ENCODE data around the gene WDR31. TPM values are rescaled to one million over a fixed set of nuclear protein-coding genes. Genes with fewer than 3 reads are reported as not detected.
A peak's percentile ranks its signal among the peaks of the same experiment; 100 is the strongest.

The WDR31 gene
- total and polyA plus RNA-seq, 3 donors from 2014 or later = 6.8 to 18.2 (median 10.2) TPM

GRCh38 chr9:113352411-113352810 is 12.3 kb upstream of the WDR31 start:
- intact Hi-C loops (cut with DNase I; ENCODE audit: low total_unique reads) = no loop called here
- no peak for DNase-seq
- H3K27me3 ChIP-seq = no peaks in the 10 kb centered on the region
- H3K4me1 ChIP-seq = peaks cover 13% of the 10 kb centered on the region
- H3K36me3 ChIP-seq (ENCODE audit: low read depth, missing control alignments) = no peaks in the 10 kb centered on the region
- no peaks in the 10 kb centered on the region for H3K9me3 ChIP-seq
- 81 to 83% methylated on average over 1 of the region's 1 CpG for WGBS, 2 donors
- no peak overlapping the region for H3K27ac ChIP-seq
- TF ChIP-seq POLR2A (IDR thresholded peaks at IDR 0.05) = no peak
- TF ChIP-seq CTCF (IDR thresholded peaks at IDR 0.05) = no peak
- H3K4me3 ChIP-seq = no peak overlapping the region

DNA sequence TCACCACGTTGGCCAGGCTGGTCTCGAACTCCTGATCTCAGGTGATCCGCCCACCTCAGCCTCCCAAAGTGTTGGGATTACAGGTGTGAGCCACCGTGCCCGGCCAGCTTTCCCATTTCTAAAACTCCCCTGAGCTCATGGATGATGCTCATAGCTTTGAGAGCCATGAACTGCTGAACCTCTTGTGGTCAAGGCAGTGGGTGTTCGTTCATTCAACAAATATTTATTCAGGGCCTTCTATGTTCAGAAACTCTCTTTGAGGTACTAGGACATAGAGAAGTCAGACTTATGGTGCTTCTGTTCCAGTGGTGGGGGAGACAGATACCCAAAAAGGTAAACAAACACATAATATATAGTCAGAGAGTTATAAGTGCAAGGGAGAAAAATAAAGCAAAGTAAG is 11.9 kb upstream of the WDR31 start:
- Histone ChIP-seq H3K4me3 (no peak overlapping the region), H3K27me3 (no peaks in the 10 kb centered on the region), H3K4me1 (peaks cover 13% of the 10 kb centered on the region), H3K9me3 (no peaks in the 10 kb centered on the region), H3K36me3 (ENCODE audit: low read depth, missing control alignments) (no peaks in the 10 kb centered on the region), H3K27ac (no peak overlapping the region)
- no peak for DNase-seq
- 83 to 95% methylated on average over 4 to 6 of the region's 6 CpGs for WGBS, 2 donors
- intact Hi-C loops (cut with DNase I; ENCODE audit: low total_unique reads) = no loop called here
- TF ChIP-seq CTCF (IDR thresholded peaks at IDR 0.05) (no peak), POLR2A (IDR thresholded peaks at IDR 0.05) (no peak)

- Histone ChIP-seq H3K27ac (no peak overlapping the region), H3K36me3 (ENCODE audit: low read depth, missing control alignments) (no peaks in the 10 kb centered on the region), H3K4me1 (peaks cover 13% of the 10 kb centered on the region), H3K27me3 (no peaks in the 10 kb centered on the region), H3K9me3 (no peaks in the 10 kb centered on the region), H3K4me3 (no peak overlapping the region)
- intact Hi-C loops (cut with DNase I; ENCODE audit: low total_unique reads) = no loop called here
- TF ChIP-seq POLR2A (IDR thresholded peaks at IDR 0.05) (no peak), CTCF (IDR thresholded peaks at IDR 0.05) (no peak)
- no peak for DNase-seq
- WGBS, 2 donors = 36 to 54% methylated on average over 6 of the region's 6 CpGs
Measured at GRCh38 chr9:113350937-113351336, 10.9 kb upstream of the WDR31 start.

DNA sequence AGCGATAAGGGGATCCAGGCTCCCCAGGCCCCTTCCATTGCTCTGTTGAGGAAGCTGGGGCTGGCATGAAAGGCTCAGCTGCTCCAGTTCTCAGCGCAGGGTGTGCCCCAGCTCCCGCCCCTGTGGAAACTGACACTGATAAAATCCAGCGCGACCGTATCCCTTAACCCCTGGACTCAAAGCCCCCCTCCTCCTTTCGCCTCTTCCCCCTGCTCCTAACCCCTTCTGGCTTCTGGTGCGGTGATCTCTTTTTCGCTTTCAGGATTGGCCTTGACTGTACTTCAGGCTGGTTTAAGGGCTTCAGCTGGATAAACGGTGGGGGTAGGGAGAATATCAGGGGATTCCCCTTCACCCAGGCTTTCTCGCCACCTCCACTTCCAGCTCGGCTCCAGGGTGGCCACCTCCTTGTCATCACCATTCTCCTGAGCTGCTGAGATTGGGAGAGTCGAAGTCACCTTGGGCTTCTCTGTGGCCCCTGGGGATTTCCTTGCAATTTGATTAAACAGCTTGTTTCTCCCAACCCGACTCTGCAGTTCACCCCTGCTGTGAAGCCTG is 10.1 kb upstream of the WDR31 start:
- TF ChIP-seq CTCF (IDR thresholded peaks at IDR 0.05) (no peak), POLR2A (IDR thresholded peaks at IDR 0.05) (no peak)
- Histone ChIP-seq H3K27me3 (no peaks in the 10 kb centered on the region), H3K4me1 (peaks cover 16% of the 10 kb centered on the region), H3K4me3 (peak overlapping the region; percentile 51 to 54), H3K36me3 (ENCODE audit: low read depth, missing control alignments) (no peaks in the 10 kb centered on the region), H3K27ac (no peak overlapping the region), H3K9me3 (no peaks in the 10 kb centered on the region)
- peak; percentile 13 for DNase-seq
- intact Hi-C loops (cut with DNase I; ENCODE audit: low total_unique reads) = no loop called here
- WGBS, 2 donors = 5 to 10% methylated on average over 14 of the region's 14 CpGs

DNA sequence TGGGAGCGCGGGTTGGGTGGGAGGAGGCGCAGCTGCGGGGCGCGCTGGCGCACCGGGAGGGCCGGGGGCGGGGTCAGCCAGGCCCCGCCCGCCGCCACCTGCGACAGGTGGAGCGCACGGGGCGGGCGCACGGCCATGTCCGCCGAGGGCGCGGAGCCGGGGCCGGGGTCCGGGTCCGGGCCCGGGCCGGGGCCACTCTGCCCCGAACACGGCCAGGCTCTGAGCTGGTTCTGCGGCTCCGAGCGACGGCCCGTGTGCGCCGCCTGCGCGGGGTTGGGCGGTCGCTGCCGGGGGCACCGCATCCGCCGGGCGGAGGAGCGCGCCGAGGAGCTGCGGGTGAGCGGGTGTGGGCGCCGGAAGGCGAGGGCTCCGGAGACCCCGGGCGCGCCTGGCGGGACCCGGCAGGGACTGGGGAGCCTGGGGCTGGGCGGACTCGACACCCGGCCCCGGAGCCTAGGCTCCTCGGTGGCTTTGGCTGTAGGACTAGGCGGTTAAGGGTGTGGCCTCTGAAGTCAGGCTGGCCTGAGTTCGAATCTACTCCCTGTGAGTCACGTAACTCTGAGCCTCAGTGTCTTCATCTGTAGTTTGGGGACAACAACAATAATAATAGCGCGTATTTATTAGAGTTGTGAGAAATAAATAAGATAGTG is 9.5 kb upstream of the WDR31 start, which contains the start of gene BSPRY:
Gene BSPRY (plus strand): TSS at position 97 of the 650 bp plus-strand sequence. CDS start 39 bp downstream, at position 136.
- Histone ChIP-seq H3K4me1 (peaks cover 16% of the 10 kb centered on the region), H3K27ac (no peak within 1 kb of the TSS), H3K4me3 (peak within 1 kb of the TSS; percentile 51 to 54), H3K27me3 (no peaks in the 10 kb centered on the region), H3K9me3 (no peaks in the 10 kb centered on the region), H3K36me3 (ENCODE audit: low read depth, missing control alignments) (no peaks in the 10 kb centered on the region)
- WGBS, 2 donors = 0 to 7% methylated on average over 11 to 45 of the region's 71 CpGs
- intact Hi-C loops (cut with DNase I; ENCODE audit: low total_unique reads) = no loop called here
- DNase-seq = peak; percentile 58
- TF ChIP-seq POLR2A (IDR thresholded peaks at IDR 0.05) (no peak), CTCF (IDR thresholded peaks at IDR 0.05) (no peak)
